ES-I3 (cell line): ENCODE results near the gene ANKRD11.
"Not testable (repeated sequence)": the region's sequence is repeated elsewhere in the genome, so short reads cannot be mapped to it uniquely, and the experiment has no call there.

Experiments used
- H3K36me3 ChIP-seq: 2 replicates; pipeline ENCODE4 v1.6.1; 2013; ENCODE audit warnings: mild to moderate bottlenecking, low read length, control low read depth, moderate library complexity; ENCODE audit not compliant: insufficient read depth
- H3K4me1 ChIP-seq: 2 replicates; pipeline ENCODE4 v1.6.1; 2013; ENCODE audit warnings: mild to moderate bottlenecking, control low read depth, low read length; ENCODE audit not compliant: insufficient read depth
- H3K9ac ChIP-seq: 2 replicates; pipeline ENCODE4 v1.6.1; 2013; ENCODE audit warnings: low read depth, mild to moderate bottlenecking, low read length, moderate library complexity
- H3K9me3 ChIP-seq: 2 replicates; pipeline ENCODE4 v1.6.1; 2013; ENCODE audit warnings: mild to moderate bottlenecking, low read length, moderate library complexity; ENCODE audit not compliant: control insufficient read depth, insufficient read depth

ANKRD11 gene

GRCh38 chr16:89395150-89396142 lies 94.9 kb downstream of the ANKRD11 start:
- Histone ChIP-seq H3K9ac (no peak overlapping the region), H3K36me3 (0 out of 2 replicates have a peak, but pooled peaks cover 3% of the 10 kb centered on the region), H3K9me3 (no peaks in the 10 kb centered on the region), H3K4me1 (peaks cover 39% of the 10 kb centered on the region)

GRCh38 chr16:89393738-89394406 lies 96.5 kb downstream of the ANKRD11 start:
- no peaks in the 10 kb centered on the region for H3K36me3 ChIP-seq
- peaks cover 39% of the 10 kb centered on the region for H3K4me1 ChIP-seq
- H3K9ac ChIP-seq, result no peak overlapping the region
- no peaks in the 10 kb centered on the region for H3K9me3 ChIP-seq

GRCh38 chr16:89392881-89393737 lies 97.3 kb downstream of the ANKRD11 start:
- Histone ChIP-seq H3K36me3 (no peaks in the 10 kb centered on the region), H3K9me3 (no peaks in the 10 kb centered on the region), H3K4me1 (peaks cover 39% of the 10 kb centered on the region), H3K9ac (no peak overlapping the region)

GRCh38 chr16:89390224-89390583 lies 100.2 kb downstream of the ANKRD11 start:
- peaks cover 33% of the 10 kb centered on the region for H3K4me1 ChIP-seq
- H3K36me3 ChIP-seq, H3K9me3 ChIP-seq, H3K9ac ChIP-seq: not testable (repeated sequence)

GRCh38 chr16:89389504-89390223 lies 100.7 kb downstream of the ANKRD11 start:
- H3K4me1 ChIP-seq, result peaks cover 28% of the 10 kb centered on the region
- not testable (repeated sequence) for H3K9me3 ChIP-seq, H3K9ac ChIP-seq, H3K36me3 ChIP-seq

GRCh38 chr16:89388536-89388935 lies 101.8 kb downstream of the ANKRD11 start:
- H3K4me1 ChIP-seq, result peaks cover 28% of the 10 kb centered on the region
- H3K36me3 ChIP-seq, result no peaks in the 10 kb centered on the region
- H3K9ac ChIP-seq, result no peak overlapping the region
- H3K9me3 ChIP-seq, result no peaks in the 10 kb centered on the region

- no peaks in the 10 kb centered on the region for H3K36me3 ChIP-seq
- no peaks in the 10 kb centered on the region for H3K9me3 ChIP-seq
- peaks cover 27% of the 10 kb centered on the region for H3K4me1 ChIP-seq
- H3K9ac ChIP-seq, result no peak overlapping the region
These were observed 103.8 kb downstream of the ANKRD11 start for GRCh38 chr16:89386306-89387185.

GRCh38 chr16:89385712-89386111 lies 104.6 kb downstream of the ANKRD11 start:
- no peaks in the 10 kb centered on the region for H3K36me3 ChIP-seq
- H3K4me1 ChIP-seq, result peaks cover 27% of the 10 kb centered on the region
- no peak overlapping the region for H3K9ac ChIP-seq
- no peaks in the 10 kb centered on the region for H3K9me3 ChIP-seq

GRCh38 chr16:89384282-89384681 lies 106.1 kb downstream of the ANKRD11 start:
- Histone ChIP-seq H3K9ac (no peak overlapping the region), H3K4me1 (peaks cover 34% of the 10 kb centered on the region), H3K36me3 (no peaks in the 10 kb centered on the region), H3K9me3 (no peaks in the 10 kb centered on the region)

GRCh38 chr16:89383095-89384003 lies 107.0 kb downstream of the ANKRD11 start:
- H3K9me3 ChIP-seq, result no peaks in the 10 kb centered on the region
- H3K9ac ChIP-seq, result no peak overlapping the region
- peaks cover 34% of the 10 kb centered on the region for H3K4me1 ChIP-seq
- no peaks in the 10 kb centered on the region for H3K36me3 ChIP-seq

- peaks cover 34% of the 10 kb centered on the region for H3K4me1 ChIP-seq
- not testable (repeated sequence) for H3K36me3 ChIP-seq, H3K9ac ChIP-seq, H3K9me3 ChIP-seq
These were observed 107.8 kb downstream of the ANKRD11 start for GRCh38 chr16:89382555-89382954.

GRCh38 chr16:89381788-89382187 lies 108.6 kb downstream of the ANKRD11 start:
- Histone ChIP-seq H3K9ac (no peak overlapping the region), H3K36me3 (no peaks in the 10 kb centered on the region), H3K9me3 (no peaks in the 10 kb centered on the region), H3K4me1 (peaks cover 34% of the 10 kb centered on the region)
